ENCODE results near the gene SASH1.

DNA sequence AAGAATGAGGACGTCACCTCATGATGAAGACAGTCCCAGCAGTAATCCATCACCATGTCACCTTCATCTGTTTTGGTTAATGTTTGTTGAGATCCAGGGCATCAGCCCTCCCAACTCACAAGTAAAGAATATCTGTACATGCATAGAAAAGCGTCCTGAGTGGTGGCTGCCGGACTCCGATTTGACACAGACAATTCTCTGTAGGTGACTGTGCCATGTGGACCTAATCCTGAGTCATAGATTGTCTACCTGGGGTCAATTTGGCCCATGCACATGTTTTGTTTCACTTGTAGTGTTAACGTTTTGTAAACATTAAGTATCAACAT is 235.8 kb downstream of the SASH1 start:
- TF ChIP-seq POLR2A (IDR thresholded peaks at IDR 0.05) = no peak
- TF ChIP-seq, protein P1, sequence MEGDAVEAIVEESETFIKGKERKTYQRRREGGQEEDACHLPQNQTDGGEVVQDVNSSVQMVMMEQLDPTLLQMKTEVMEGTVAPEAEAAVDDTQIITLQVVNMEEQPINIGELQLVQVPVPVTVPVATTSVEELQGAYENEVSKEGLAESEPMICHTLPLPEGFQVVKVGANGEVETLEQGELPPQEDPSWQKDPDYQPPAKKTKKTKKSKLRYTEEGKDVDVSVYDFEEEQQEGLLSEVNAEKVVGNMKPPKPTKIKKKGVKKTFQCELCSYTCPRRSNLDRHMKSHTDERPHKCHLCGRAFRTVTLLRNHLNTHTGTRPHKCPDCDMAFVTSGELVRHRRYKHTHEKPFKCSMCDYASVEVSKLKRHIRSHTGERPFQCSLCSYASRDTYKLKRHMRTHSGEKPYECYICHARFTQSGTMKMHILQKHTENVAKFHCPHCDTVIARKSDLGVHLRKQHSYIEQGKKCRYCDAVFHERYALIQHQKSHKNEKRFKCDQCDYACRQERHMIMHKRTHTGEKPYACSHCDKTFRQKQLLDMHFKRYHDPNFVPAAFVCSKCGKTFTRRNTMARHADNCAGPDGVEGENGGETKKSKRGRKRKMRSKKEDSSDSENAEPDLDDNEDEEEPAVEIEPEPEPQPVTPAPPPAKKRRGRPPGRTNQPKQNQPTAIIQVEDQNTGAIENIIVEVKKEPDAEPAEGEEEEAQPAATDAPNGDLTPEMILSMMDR (IDR thresholded peaks at IDR 0.05) = peak in 1 of 12 donors; percentile 4

All from heart left ventricle (tissue), 13 donors.